Activated CD8-positive, alpha-beta T cell treated with anti-CD3 and anti-CD28 coated beads for 36 hours (primary cell): ENCODE results near the gene COG2. TPM values are rescaled to one million over a fixed set of nuclear protein-coding genes. Genes with fewer than 3 reads are reported as not detected.

Experiments
- ATAC-seq: fragments of 200-7000 bp; cut with Tn5 transposase; one replicate; pipeline ENCODE4 v1.10.0; 2021; ENCODE audit warnings: mild to moderate bottlenecking, moderate library complexity
- CTCF ChIA-PET: fragments of 350-600 bp; sonication (Branson Sonifier 250); formaldehyde crosslinking; loops from one replicate; lab custom pipeline; 2021; ENCODE audit warnings: antibody characterized with exemption; lab: Charles Lee
- POLR2A ChIA-PET: fragments of 350-600 bp; sonication (Branson Sonifier 250); formaldehyde crosslinking; loops from one replicate; lab custom pipeline; 2021; ENCODE audit warnings: antibody characterized with exemption; lab: Charles Lee
- DNase-seq: peaks from one replicate; pipeline ENCODE4 v3.0.0-alpha.2; 2020
- H3K27ac Mint-ChIP-seq: one replicate; pipeline ENCODE4 v1.8.0; 2021; ENCODE audit warnings: mild to moderate bottlenecking, mixed read lengths
- H3K27me3 Mint-ChIP-seq: one replicate; pipeline ENCODE4 v1.8.0; 2021; ENCODE audit warnings: mixed read lengths
- H3K36me3 Mint-ChIP-seq: one replicate; pipeline ENCODE4 v1.8.0; 2021; ENCODE audit warnings: low read depth, mixed read lengths
- H3K4me1 Mint-ChIP-seq: one replicate; pipeline ENCODE4 v1.8.0; 2021; ENCODE audit warnings: low read depth, mixed read lengths
- H3K4me3 Mint-ChIP-seq: one replicate; pipeline ENCODE4 v1.8.0; 2021; ENCODE audit warnings: mild to moderate bottlenecking, moderate library complexity, mixed read lengths
- H3K9me3 Mint-ChIP-seq: one replicate; pipeline ENCODE4 v1.8.0; 2021; ENCODE audit warnings: mixed read lengths
- intact Hi-C: fragments of 100-400 bp; cut with micrococcal nuclease; formaldehyde crosslinking; loops from one replicate; pipeline ENCODE4 v1.10.0; 2022
- total RNA-seq, 2 experiments: library from RNA; stranded (reverse); gene quantifications; one replicate each; pipeline ENCODE4 v1.2.3, GENCODE V29; 2021
- TF ChIP-seq, protein P1 (sequence below): fragments of 200-600 bp; IDR thresholded peaks from one replicate; pipeline ENCODE4 v1.8.0; 2022; ENCODE audit warnings: antibody characterized with exemption, mild to moderate bottlenecking

Gene COG2
- total RNA-seq, 2 experiments from 2014 or later: 26.1 to 27.6 TPM

DNA sequence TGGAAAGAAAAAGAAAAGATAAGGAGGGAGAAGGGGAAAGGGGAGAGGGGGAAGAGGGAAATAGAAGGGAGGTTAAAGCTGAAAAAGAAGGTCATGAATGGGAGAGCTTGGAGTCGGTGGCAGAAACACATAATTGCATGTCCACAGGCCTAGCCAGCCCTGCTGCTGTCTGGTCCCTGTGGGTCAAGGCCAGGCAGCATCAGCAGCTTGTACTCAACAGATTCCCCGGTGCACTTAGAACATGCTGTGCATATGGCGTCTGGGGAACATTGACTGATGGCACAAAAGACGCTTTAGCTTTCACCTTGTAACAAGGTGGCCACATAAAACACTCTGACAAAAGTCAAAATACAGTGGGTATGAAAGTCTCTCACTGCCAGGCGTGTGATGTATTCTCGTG lies 25.9 kb downstream of the COG2 start:
- no peaks in the 10 kb centered on the region for H3K9me3 Mint-ChIP-seq
- H3K36me3 Mint-ChIP-seq: peaks cover 30% of the 10 kb centered on the region
- no peaks in the 10 kb centered on the region for H3K27me3 Mint-ChIP-seq
- DNase-seq (no peak), ATAC-seq (no peak)
- ChIA-PET POLR2A (no interaction called here), CTCF (interaction anchor here (1.5 kb wide), 1 partner anchor 24 kb away, joined by 6 read pairs; no protein-coding TSS in a partner anchor)
- H3K4me1 Mint-ChIP-seq: no peaks in the 10 kb centered on the region
- intact Hi-C loops: no loop called here
- H3K27ac Mint-ChIP-seq: no peak overlapping the region
- TF ChIP-seq, protein P1, sequence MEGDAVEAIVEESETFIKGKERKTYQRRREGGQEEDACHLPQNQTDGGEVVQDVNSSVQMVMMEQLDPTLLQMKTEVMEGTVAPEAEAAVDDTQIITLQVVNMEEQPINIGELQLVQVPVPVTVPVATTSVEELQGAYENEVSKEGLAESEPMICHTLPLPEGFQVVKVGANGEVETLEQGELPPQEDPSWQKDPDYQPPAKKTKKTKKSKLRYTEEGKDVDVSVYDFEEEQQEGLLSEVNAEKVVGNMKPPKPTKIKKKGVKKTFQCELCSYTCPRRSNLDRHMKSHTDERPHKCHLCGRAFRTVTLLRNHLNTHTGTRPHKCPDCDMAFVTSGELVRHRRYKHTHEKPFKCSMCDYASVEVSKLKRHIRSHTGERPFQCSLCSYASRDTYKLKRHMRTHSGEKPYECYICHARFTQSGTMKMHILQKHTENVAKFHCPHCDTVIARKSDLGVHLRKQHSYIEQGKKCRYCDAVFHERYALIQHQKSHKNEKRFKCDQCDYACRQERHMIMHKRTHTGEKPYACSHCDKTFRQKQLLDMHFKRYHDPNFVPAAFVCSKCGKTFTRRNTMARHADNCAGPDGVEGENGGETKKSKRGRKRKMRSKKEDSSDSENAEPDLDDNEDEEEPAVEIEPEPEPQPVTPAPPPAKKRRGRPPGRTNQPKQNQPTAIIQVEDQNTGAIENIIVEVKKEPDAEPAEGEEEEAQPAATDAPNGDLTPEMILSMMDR: no peak
- no peak overlapping the region for H3K4me3 Mint-ChIP-seq

DNA sequence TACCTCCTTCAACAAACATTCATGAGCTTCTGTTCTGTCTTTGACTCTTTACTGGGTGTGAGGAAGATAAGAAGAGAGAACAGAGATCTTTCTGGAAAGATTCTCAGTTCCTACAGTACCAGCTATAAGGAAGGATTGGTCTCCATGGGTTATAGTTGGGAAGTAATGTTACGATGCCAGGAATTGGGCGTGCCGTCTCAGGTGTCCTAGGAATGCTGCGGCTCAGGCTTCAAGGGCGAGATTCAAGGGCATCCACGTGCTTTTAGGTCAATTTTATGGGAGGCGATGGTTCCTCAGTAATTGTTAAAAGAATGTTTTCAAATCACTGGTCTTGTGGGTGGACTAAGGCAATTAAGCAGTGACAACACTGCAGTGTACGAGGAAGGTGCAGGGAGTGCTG lies 27.3 kb downstream of the COG2 start:
- Mint-ChIP-seq H3K27me3 (no peaks in the 10 kb centered on the region), H3K36me3 (peaks cover 32% of the 10 kb centered on the region), H3K4me3 (no peak overlapping the region), H3K4me1 (no peaks in the 10 kb centered on the region), H3K27ac (no peak overlapping the region), H3K9me3 (no peaks in the 10 kb centered on the region)
- DNase-seq: no peak
- ChIA-PET CTCF (interaction anchor here (1.2 kb wide), 1 partner anchor 28 kb away, joined by 3 read pairs; no protein-coding TSS in a partner anchor), POLR2A (no interaction called here)
- intact Hi-C loops: no loop called here
- ATAC-seq: no peak
- TF ChIP-seq, protein P1: no peak

DNA sequence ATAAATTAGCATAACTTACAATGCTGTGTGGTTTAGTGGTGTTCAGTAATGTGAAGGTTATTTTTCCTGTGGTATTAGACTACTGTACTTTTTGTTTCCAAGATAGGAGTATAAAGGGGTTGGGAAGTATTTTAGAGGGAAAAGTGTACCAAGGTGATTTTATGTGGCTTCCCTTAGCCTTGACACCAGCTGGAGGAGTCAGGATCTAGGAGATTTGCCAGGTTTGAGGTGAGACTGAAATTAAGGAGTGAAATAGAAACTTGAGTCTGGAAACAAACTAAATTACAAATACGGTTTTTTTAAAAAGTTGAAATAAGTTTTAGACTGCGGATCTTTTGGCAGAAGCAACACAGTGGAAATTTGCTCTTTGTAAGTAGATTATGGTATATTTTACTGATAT lies 32.3 kb downstream of the COG2 start:
- no peak overlapping the region for H3K27ac Mint-ChIP-seq
- H3K36me3 Mint-ChIP-seq: peaks cover 26% of the 10 kb centered on the region
- no peak for ATAC-seq
- H3K4me3 Mint-ChIP-seq: no peak overlapping the region
- ChIA-PET POLR2A (no interaction called here), CTCF (interaction anchor here (1.4 kb wide), 1 partner anchor 19 kb away, joined by 3 read pairs; no protein-coding TSS in a partner anchor)
- TF ChIP-seq, protein P1: no peak
- intact Hi-C loops: no loop called here
- no peaks in the 10 kb centered on the region for H3K27me3 Mint-ChIP-seq
- H3K4me1 Mint-ChIP-seq: no peaks in the 10 kb centered on the region
- no peak for DNase-seq
- no peaks in the 10 kb centered on the region for H3K9me3 Mint-ChIP-seq

DNA sequence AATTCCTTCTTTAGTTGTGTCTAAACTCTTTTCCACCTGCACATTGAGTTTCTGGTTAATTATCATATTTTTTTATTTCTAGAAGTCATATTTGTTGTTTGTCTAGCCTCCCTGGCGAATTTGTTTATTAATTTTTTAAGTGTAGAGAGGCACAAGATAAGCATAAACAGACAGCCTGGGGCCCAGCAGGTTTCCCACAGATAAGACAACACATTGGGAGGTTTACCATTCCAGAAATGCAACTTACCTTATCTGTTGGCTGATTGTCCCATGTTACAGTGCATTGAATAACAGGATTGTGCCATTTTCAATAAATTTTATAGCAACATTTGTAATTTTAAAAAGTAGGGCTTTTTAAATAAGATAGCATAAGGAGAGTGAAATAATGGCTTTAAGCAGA lies 34.9 kb downstream of the COG2 start:
- CTCF ChIA-PET: no interaction called here
- intact Hi-C loops: no loop called here
- no peak for DNase-seq
- H3K27me3 Mint-ChIP-seq: no peaks in the 10 kb centered on the region
- peaks cover 21% of the 10 kb centered on the region for H3K36me3 Mint-ChIP-seq
- H3K4me1 Mint-ChIP-seq: peaks cover 3% of the 10 kb centered on the region
- POLR2A ChIA-PET: no interaction called here
- no peak for ATAC-seq
- H3K4me3 Mint-ChIP-seq: no peak overlapping the region
- H3K9me3 Mint-ChIP-seq: no peaks in the 10 kb centered on the region
- no peak overlapping the region for H3K27ac Mint-ChIP-seq
- TF ChIP-seq, protein P1: no peak

DNA sequence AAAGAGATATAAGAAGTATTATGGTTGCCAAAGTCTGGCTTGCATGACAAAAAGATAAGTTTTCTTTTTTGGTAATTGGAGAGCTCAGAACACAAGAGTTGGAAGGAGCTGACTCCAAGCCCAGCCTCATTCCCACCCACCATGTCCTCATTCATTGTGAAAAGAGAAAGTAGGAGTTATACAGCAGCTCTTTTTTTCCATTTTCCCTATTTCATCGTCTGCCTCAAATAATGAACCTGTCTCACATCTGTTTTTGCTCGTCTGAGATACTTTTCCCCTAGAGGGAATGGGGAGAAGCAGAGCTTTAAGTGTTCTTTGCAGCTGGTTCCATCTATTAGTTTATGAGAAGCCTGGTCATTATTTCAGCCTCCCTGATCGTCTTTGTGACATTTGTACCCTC lies 36.9 kb downstream of the COG2 start:
- Mint-ChIP-seq H3K36me3 (peaks cover 22% of the 10 kb centered on the region), H3K4me1 (peaks cover 3% of the 10 kb centered on the region), H3K9me3 (no peaks in the 10 kb centered on the region), H3K4me3 (no peak overlapping the region), H3K27ac (no peak overlapping the region), H3K27me3 (no peaks in the 10 kb centered on the region)
- TF ChIP-seq, protein P1: no peak
- POLR2A ChIA-PET: interaction anchor here (0.7 kb wide), 1 partner anchor 170 kb away, joined by 4 read pairs; no protein-coding TSS in a partner anchor
- intact Hi-C loops: no loop called here
- no peak for ATAC-seq
- CTCF ChIA-PET: no interaction called here
- DNase-seq: no peak
